GM13976 (cell line): ENCODE measurements around the gene E2F2.

ENCODE experiments used
- DNase-seq: peaks from one replicate; pipeline ENCODE4 v3.0.0; 2012; ENCODE audit warnings: low spot score
- CTCF ChIP-seq: IDR thresholded peaks from 2 replicates; pipeline ENCODE4 v1.5.1; 2012; ENCODE audit warnings: borderline replicate concordance, mild to moderate bottlenecking; ENCODE audit not compliant: insufficient read depth; ENCODE audit errors: extremely low read depth, missing control alignments, control extremely low read depth
- in situ Hi-C: fragments of 300-500 bp; cut with MboI; formaldehyde crosslinking; loops from one replicate; pipeline ENCODE4 v1.12.0; 2022; ENCODE audit warnings: low sequenced_read_pairs, mixed read lengths, inconsistent platforms; ENCODE audit not compliant: unreplicated experiment

E2F2 gene

GRCh38 chr1:23527366-23527765 is 3.7 kb downstream of the E2F2 start:
- no peak for DNase-seq
- in situ Hi-C loops = no loop called here
- no peak for TF ChIP-seq CTCF

- in situ Hi-C loops = no loop called here
- TF ChIP-seq CTCF = no peak
- no peak for DNase-seq
Measured at GRCh38 chr1:23526329-23527041, 4.5 kb downstream of the E2F2 start.

GRCh38 chr1:23525558-23526250 is 5.3 kb downstream of the E2F2 start:
- in situ Hi-C loops = no loop called here

GRCh38 chr1:23524716-23525401 is 6.2 kb downstream of the E2F2 start:
- in situ Hi-C loops = no loop called here
- no peak for DNase-seq
- no peak for TF ChIP-seq CTCF

More at GRCh38 chr1:23525558-23526250, 5.3 kb downstream of the E2F2 start:
- DNase-seq = peak; percentile 68
- TF ChIP-seq CTCF = no peak

GRCh38 chr1:23524163-23524562 is 6.9 kb downstream of the E2F2 start:
- no peak for DNase-seq
- TF ChIP-seq CTCF = no peak
- in situ Hi-C loops = no loop called here

- no peak for TF ChIP-seq CTCF
- DNase-seq = peak; percentile 61
- in situ Hi-C loops = no loop called here
Measured at GRCh38 chr1:23522244-23522982, 8.6 kb downstream of the E2F2 start.
